Lower leg skin (tissue), 3 donors: ENCODE results near the gene TARDBP.

Source experiments
- POLR2A ChIP-seq, 2 donors: fragments of 450-650 bp; IDR thresholded peaks; one replicate each; pipeline ENCODE4 v1.6.1; 2016 to 2017; ENCODE audit warnings: antibody characterized with exemption in 2 of 2, mild to moderate bottlenecking in 1 of 2, moderate library complexity in 1 of 2
- TF ChIP-seq, protein P1 (sequence below), 3 donors: fragments of 450-650 bp; IDR thresholded peaks; one replicate each; pipeline ENCODE4 v1.5.1; 2016; ENCODE audit warnings: antibody characterized with exemption in 3 of 3, mild to moderate bottlenecking in 3 of 3, moderate library complexity in 2 of 3

DNA sequence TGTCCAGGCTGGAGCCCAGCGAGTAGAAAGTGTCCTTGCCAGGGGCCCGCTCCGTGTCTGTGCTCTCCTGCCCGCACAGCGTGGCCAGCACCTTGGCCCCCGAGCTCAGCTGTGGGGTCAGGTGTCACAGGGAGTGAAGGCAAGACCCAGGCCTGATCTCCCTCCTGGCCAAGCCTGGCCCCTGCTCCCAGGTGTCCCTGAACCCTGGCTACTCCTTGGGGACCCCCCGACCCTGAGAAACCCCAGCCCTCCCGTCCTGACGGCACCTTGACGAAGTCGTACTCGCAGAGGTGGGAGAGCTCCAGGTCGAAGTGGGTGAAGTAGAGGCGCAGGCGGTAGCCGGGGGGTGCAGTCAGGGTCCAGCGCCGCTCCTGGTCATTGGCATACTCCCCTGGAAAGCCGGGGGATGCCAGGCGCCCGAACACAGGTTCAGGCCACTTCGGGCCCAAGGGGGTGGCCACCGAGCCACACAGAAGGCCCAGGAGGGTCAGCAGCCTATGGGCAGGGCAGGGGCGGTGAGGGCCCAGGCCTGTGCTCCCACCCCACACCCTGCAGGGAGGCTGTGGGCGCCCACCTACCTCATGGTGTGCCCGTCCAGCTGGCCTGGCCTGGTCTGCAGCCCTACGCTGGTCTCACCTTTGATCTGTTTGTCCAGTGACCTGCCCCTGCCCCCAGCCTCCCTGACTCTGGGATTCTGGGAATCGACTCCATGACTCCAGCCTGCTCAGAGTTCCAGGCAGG is 34.3 kb downstream of the TARDBP start, which contains the start of gene MASP2:
- TF ChIP-seq POLR2A (IDR thresholded peaks at IDR 0.05), result no peak
- TF ChIP-seq, protein P1, sequence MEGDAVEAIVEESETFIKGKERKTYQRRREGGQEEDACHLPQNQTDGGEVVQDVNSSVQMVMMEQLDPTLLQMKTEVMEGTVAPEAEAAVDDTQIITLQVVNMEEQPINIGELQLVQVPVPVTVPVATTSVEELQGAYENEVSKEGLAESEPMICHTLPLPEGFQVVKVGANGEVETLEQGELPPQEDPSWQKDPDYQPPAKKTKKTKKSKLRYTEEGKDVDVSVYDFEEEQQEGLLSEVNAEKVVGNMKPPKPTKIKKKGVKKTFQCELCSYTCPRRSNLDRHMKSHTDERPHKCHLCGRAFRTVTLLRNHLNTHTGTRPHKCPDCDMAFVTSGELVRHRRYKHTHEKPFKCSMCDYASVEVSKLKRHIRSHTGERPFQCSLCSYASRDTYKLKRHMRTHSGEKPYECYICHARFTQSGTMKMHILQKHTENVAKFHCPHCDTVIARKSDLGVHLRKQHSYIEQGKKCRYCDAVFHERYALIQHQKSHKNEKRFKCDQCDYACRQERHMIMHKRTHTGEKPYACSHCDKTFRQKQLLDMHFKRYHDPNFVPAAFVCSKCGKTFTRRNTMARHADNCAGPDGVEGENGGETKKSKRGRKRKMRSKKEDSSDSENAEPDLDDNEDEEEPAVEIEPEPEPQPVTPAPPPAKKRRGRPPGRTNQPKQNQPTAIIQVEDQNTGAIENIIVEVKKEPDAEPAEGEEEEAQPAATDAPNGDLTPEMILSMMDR (IDR thresholded peaks at IDR 0.05), result no peak
